Smooth muscle cell of the coronary artery (primary cell): ENCODE data around the gene OR5AK2. TPM values are rescaled to one million over a fixed set of nuclear protein-coding genes. Genes with fewer than 3 reads are reported as not detected.

Experiments used
- total RNA-seq: library from RNA; depleted of rRNA; stranded (reverse); fragments of >200 nt; gene quantifications from 2 replicates; pipeline ENCODE4 v1.2.3, GENCODE V29; 2014; ENCODE audit warnings: low replicate concordance

Gene OR5AK2, protein sequence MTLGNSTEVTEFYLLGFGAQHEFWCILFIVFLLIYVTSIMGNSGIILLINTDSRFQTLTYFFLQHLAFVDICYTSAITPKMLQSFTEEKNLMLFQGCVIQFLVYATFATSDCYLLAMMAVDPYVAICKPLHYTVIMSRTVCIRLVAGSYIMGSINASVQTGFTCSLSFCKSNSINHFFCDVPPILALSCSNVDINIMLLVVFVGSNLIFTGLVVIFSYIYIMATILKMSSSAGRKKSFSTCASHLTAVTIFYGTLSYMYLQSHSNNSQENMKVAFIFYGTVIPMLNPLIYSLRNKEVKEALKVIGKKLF
- total RNA-seq: not detected in 2 replicates

DNA sequence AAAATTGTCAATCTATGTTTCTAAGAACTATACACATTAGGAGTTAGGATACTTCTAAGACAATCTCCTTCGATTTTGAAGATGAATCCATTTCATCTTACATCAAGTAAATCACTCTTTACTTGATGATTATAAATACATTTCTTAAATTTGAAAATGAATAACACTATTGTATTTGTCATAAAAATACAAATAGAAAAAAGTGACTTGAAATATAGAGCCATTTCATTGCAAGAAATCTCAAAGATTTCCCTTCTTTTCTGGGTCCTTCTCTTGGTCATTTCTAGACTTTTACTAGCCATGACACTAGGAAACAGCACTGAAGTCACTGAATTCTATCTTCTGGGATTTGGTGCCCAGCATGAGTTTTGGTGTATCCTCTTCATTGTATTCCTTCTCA is at the start of gene OR5AK2:
TSS of gene OR5AK2 (plus strand) at position 301 of the 400 bp plus-strand sequence. CDS start at position 301, 0 bp downstream.

Other genes starting within 250 kb of the OR5AK2 start
- not detected in 2 replicates for gene OR9G4, start 240.2 kb upstream of the OR5AK2 start, total RNA-seq
- gene LRRC55, start 193.0 kb downstream of the OR5AK2 start, total RNA-seq: not detected in 2 replicates
- gene APLNR, start 248.3 kb downstream of the OR5AK2 start, total RNA-seq: 0.35 TPM in 1 of 2 replicates, not detected in the other